Testis (tissue), 2 donors: ENCODE measurements around the gene STAT6.

Experiments used
- POLR2A ChIP-seq: fragments of 450-650 bp; IDR thresholded peaks from one replicate; pipeline ENCODE4 v1.6.1; 2017; ENCODE audit warnings: antibody characterized with exemption, mild to moderate bottlenecking, moderate library complexity
- TF ChIP-seq, protein P1 (sequence below), 3 experiments: fragments of 450-650 bp in 2 of 3; fragments of 200-600 bp in 1 of 3; sonication (generic) in 1 of 3; IDR thresholded peaks; one replicate each; pipeline ENCODE4 v1.5.1; 2016 to 2019; ENCODE audit warnings: antibody characterized with exemption in 3 of 3, mild to moderate bottlenecking in 2 of 3, moderate library complexity in 1 of 3

- no peak for TF ChIP-seq POLR2A
- TF ChIP-seq, protein P1, sequence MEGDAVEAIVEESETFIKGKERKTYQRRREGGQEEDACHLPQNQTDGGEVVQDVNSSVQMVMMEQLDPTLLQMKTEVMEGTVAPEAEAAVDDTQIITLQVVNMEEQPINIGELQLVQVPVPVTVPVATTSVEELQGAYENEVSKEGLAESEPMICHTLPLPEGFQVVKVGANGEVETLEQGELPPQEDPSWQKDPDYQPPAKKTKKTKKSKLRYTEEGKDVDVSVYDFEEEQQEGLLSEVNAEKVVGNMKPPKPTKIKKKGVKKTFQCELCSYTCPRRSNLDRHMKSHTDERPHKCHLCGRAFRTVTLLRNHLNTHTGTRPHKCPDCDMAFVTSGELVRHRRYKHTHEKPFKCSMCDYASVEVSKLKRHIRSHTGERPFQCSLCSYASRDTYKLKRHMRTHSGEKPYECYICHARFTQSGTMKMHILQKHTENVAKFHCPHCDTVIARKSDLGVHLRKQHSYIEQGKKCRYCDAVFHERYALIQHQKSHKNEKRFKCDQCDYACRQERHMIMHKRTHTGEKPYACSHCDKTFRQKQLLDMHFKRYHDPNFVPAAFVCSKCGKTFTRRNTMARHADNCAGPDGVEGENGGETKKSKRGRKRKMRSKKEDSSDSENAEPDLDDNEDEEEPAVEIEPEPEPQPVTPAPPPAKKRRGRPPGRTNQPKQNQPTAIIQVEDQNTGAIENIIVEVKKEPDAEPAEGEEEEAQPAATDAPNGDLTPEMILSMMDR (IDR thresholded peaks at IDR 0.05): no peak
These were observed 16.7 kb downstream of the STAT6 start for GRCh38 chr12:57094208-57095160.
